Suprapubic skin (tissue), 4 donors: Measurements from ENCODE around the gene RMDN3. TPM values are rescaled to one million over a fixed set of nuclear protein-coding genes. Genes with fewer than 3 reads are reported as not detected.
A peak's percentile ranks its signal among the peaks of the same experiment; 100 is the strongest.

ENCODE experiments used
- DNase-seq, 2 donors: peaks; one replicate each; pipeline ENCODE4 v3.0.0-alpha.2; 2019; ENCODE audit warnings: low spot score in 2 of 2
- H3K27ac ChIP-seq: fragments of 200-600 bp; sonication (generic); one replicate; pipeline ENCODE4 v1.5.1; 2019
- H3K27me3 ChIP-seq: fragments of 200-600 bp; sonication (generic); one replicate; pipeline ENCODE4 v1.5.1; 2019
- H3K36me3 ChIP-seq: fragments of 200-600 bp; sonication (generic); one replicate; pipeline ENCODE4 v1.5.1; 2019
- H3K4me1 ChIP-seq: fragments of 200-600 bp; sonication (generic); one replicate; pipeline ENCODE4 v1.5.1; 2019
- H3K4me3 ChIP-seq: fragments of 200-600 bp; sonication (generic); one replicate; pipeline ENCODE4 v1.5.1; 2019; ENCODE audit warnings: mild to moderate bottlenecking
- H3K9me3 ChIP-seq: fragments of 200-600 bp; sonication (generic); one replicate; pipeline ENCODE4 v1.5.1; 2019
- CTCF ChIP-seq, 2 donors: fragments of 200-600 bp in 1 of 2; fragments of 450-650 bp in 1 of 2; sonication (generic) in 1 of 2; IDR thresholded peaks; one replicate each; pipeline ENCODE4 v1.5.1; 2016 to 2019; ENCODE audit warnings: antibody characterized with exemption in 2 of 2, mild to moderate bottlenecking in 1 of 2, moderate library complexity in 1 of 2
- EP300 ChIP-seq: sonication (generic); formaldehyde crosslinking; IDR thresholded peaks from one replicate; pipeline ENCODE4 v1.6.1; 2017; ENCODE audit warnings: antibody characterized with exemption
- POLR2A ChIP-seq, 2 donors: fragments of 450-650 bp; IDR thresholded peaks; one replicate each; pipeline ENCODE4 v1.6.1; 2017; ENCODE audit warnings: antibody characterized with exemption in 2 of 2, mild to moderate bottlenecking in 2 of 2, moderate library complexity in 2 of 2
- POLR2AphosphoS5 ChIP-seq, 3 donors: sonication (generic); formaldehyde crosslinking; IDR thresholded peaks; one replicate each; pipeline ENCODE4 v1.6.1; 2017; ENCODE audit warnings: antibody characterized with exemption in 3 of 3
- WGBS: methylation state at CpG from one replicate; pipeline ENCODE4 v1.1.5; 2018; 5-methylcytosine and 5-hydroxymethylcytosine counted together
- total RNA-seq, 4 donors: library from RNA; depleted of rRNA; stranded (reverse); fragments of >200 nt; gene quantifications; one replicate each; pipeline ENCODE4 v1.1.0, GENCODE V29; 2016

The RMDN3 gene
- total RNA-seq, 4 donors from 2014 or later, result 25.4 to 44.8 (median 35.6) TPM

- H3K9me3 ChIP-seq, result no peaks in the 10 kb centered on the region
- WGBS, result 79% methylated on average over 8 of the region's 8 CpGs
- no peaks in the 10 kb centered on the region for H3K27me3 ChIP-seq
- no peak overlapping the region for H3K4me3 ChIP-seq
- DNase-seq, result no peak
- H3K4me1 ChIP-seq, result peaks cover 59% of the 10 kb centered on the region
- H3K27ac ChIP-seq, result no peak overlapping the region
- TF ChIP-seq POLR2A (IDR thresholded peaks at IDR 0.05) (no peak), CTCF (IDR thresholded peaks at IDR 0.05) (no peak), EP300 (no peak), POLR2AphosphoS5 (IDR thresholded peaks at IDR 0.05) (no peak)
- peaks cover 50% of the 10 kb centered on the region for H3K36me3 ChIP-seq
These were observed 18.4 kb upstream of the RMDN3 start for GRCh38 chr15:40773496-40773895.

- H3K4me1 ChIP-seq, result peaks cover 68% of the 10 kb centered on the region
- 64% methylated on average over 5 of the region's 13 CpGs for WGBS
- H3K27ac ChIP-seq, result no peak overlapping the region
- no peaks in the 10 kb centered on the region for H3K9me3 ChIP-seq
- H3K36me3 ChIP-seq, result peaks cover 44% of the 10 kb centered on the region
- no peak overlapping the region for H3K4me3 ChIP-seq
- no peak for DNase-seq
- TF ChIP-seq POLR2AphosphoS5 (IDR thresholded peaks at IDR 0.05) (no peak), POLR2A (IDR thresholded peaks at IDR 0.05) (no peak), EP300 (no peak), CTCF (IDR thresholded peaks at IDR 0.05) (no peak)
- H3K27me3 ChIP-seq, result no peaks in the 10 kb centered on the region
These were observed 17.0 kb upstream of the RMDN3 start for GRCh38 chr15:40772014-40772413.

GRCh38 chr15:40771242-40771641, 16.2 kb upstream of the RMDN3 start:
- TF ChIP-seq EP300 (no peak), CTCF (IDR thresholded peaks at IDR 0.05) (no peak), POLR2A (IDR thresholded peaks at IDR 0.05) (no peak)
- Histone ChIP-seq H3K4me3 (peak overlapping the region; percentile 25), H3K4me1 (peaks cover 68% of the 10 kb centered on the region), H3K9me3 (no peaks in the 10 kb centered on the region), H3K27me3 (no peaks in the 10 kb centered on the region), H3K36me3 (peaks cover 39% of the 10 kb centered on the region), H3K27ac (peak overlapping the region; percentile 90)
- 91% methylated on average over 5 of the region's 5 CpGs for WGBS
- DNase-seq, result no peak

GRCh38 chr15:40770147-40770721, 15.2 kb upstream of the RMDN3 start:
- Histone ChIP-seq H3K4me1 (peaks cover 71% of the 10 kb centered on the region), H3K9me3 (no peaks in the 10 kb centered on the region), H3K4me3 (peak overlapping the region; percentile 25), H3K36me3 (peaks cover 29% of the 10 kb centered on the region), H3K27ac (peak overlapping the region; percentile 90), H3K27me3 (no peaks in the 10 kb centered on the region)
- 61% methylated on average over 4 of the region's 17 CpGs for WGBS
- TF ChIP-seq EP300, result no peak
- TF ChIP-seq CTCF (IDR thresholded peaks at IDR 0.05), result no peak
- TF ChIP-seq POLR2AphosphoS5 (IDR thresholded peaks at IDR 0.05), result no peak
- TF ChIP-seq POLR2A (IDR thresholded peaks at IDR 0.05), result no peak
- DNase-seq, result no peak

- WGBS, result 49% methylated on average over 21 of the region's 28 CpGs
- peak within 1 kb of the TSS; percentile 25 for H3K4me3 ChIP-seq
- peaks cover 22% of the 10 kb centered on the region for H3K36me3 ChIP-seq
- H3K4me1 ChIP-seq, result peaks cover 76% of the 10 kb centered on the region
- TF ChIP-seq CTCF (IDR thresholded peaks at IDR 0.05) (no peak), POLR2A (IDR thresholded peaks at IDR 0.05) (no peak), EP300 (no peak), POLR2AphosphoS5 (IDR thresholded peaks at IDR 0.05) (no peak)
- DNase-seq, result no peak
- no peaks in the 10 kb centered on the region for H3K27me3 ChIP-seq
- no peaks in the 10 kb centered on the region for H3K9me3 ChIP-seq
- peak within 1 kb of the TSS; percentile 90 for H3K27ac ChIP-seq
These were observed 14.5 kb upstream of the RMDN3 start, which contains the start of gene C15orf62 for GRCh38 chr15:40769274-40770146. Gene C15orf62, plus strand, starts transcription at chr15:40769980. Its CDS starts 516 bp downstream, at chr15:40770496.
